GM21526 (cell line): Measurements from ENCODE around the gene AMT.
"Not testable (repeated sequence)": the region's sequence is repeated elsewhere in the genome, so short reads cannot be mapped to it uniquely, and the experiment has no call there.

Experiments used
- ATAC-seq: cut with Tn5 transposase; IDR thresholded peaks from one replicate; pipeline ENCODE4 v1.9.1; 2021; ENCODE audit warnings: moderate library complexity; ENCODE audit not compliant: unreplicated experiment, low FRiP score

Gene AMT

DNA sequence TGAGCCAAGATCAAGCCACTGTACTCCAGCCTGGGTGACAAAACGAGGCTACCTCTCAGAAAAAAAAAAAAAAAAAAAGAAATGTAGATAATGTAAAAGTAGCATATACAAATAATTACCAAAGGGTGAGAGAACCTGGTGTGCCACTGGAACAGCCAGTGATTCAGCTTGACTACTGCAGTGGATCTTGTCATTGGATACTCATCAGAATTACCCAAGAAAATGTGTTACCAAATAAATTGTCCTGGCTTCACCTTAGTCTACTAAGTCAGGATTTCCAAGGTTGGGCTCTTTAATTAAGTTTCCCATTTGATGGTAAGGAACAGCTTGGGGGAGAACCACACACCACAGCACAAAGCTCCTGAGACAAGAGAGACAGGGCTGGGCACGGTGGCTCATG is 5.3 kb upstream of the AMT start:
- ATAC-seq = no peak

- no peak for ATAC-seq
These were observed 2.5 kb upstream of the AMT start for GRCh38 chr3:49424816-49425215.

- no peak for ATAC-seq
These were observed 339 bp downstream of the AMT start for GRCh38 chr3:49421890-49422378.

DNA sequence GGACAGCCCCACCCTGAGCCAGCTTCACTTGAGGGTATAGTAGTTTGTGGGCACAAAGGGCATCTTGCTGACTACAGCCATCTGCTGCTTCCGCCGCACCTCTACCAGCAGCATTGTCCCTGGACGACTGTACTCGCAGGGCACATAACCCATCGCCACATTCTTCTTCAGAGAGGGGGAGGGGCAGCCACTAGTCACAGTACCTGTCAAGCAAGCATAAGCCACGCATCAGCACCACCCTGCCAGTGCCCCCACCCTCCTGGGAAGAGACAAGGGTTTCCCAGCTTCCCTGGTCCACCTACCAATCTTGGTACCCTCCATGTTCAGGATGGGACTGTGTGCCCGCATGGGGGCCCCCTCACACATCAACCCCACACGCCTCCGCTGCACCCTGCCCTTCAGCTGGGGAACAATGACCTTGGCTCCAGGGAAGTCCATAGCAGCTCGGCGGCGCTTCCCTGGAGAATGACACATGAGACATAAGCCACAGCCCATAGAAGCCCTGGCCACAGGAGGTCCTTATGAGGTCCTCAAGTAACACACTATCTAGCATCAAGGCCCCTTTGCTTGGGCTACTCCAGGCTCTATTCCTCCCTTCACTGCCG is 4.7 kb downstream of the AMT start:
- ATAC-seq = no peak

DNA sequence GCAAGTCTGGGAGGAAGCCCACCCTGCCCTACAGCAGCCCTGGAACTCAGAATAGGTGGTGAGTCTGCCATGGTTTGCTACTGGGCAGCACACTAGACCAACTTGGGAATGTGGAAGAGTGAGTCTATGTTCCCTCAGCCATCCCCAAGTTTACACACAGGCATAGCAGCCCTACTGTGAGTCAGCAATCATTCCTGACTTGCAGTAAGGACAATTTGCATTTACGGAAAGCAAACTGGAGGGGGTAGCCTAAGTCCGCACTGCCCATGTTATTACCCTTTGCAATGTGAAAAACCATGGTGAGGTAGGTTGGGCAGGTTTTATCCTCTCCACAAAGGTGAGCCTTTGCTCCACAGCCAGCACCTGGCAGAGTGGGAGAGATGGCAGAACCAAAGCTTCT is 5.4 kb downstream of the AMT start:
- no peak for ATAC-seq

DNA sequence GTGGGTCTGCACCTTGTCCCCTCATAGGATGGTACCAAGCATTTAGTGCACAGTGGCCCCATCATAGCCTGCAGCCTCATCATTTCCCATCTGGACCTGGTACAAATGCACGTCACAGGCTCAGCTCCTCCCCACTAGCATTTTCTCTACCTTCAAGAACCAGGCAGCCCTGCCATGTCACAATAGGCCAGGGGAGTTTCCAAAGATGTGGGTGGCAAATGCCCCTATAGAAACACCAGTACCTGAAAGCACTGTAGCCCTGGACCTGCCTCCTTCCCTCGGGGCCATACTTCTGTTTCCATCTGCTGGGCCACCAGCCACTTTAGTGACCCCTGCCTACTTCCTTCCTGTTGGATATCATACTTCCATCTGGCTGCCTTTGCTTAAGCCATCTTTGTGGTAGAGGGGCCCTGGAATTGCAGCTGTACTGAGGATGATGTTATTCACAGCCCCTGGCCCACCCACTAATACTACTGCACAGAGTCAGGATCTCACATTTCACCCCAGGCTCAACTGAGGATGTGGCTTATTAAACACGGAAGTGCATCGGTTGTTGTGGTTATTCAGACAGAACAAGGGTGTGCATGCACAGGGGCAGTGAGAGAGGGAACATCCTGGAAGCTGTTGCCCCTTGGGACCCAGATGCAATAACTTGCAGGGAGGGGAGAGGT is 6.2 kb downstream of the AMT start:
- ATAC-seq = no peak

GRCh38 chr3:49414753-49415152 is 7.5 kb downstream of the AMT start:
- ATAC-seq = no peak

DNA sequence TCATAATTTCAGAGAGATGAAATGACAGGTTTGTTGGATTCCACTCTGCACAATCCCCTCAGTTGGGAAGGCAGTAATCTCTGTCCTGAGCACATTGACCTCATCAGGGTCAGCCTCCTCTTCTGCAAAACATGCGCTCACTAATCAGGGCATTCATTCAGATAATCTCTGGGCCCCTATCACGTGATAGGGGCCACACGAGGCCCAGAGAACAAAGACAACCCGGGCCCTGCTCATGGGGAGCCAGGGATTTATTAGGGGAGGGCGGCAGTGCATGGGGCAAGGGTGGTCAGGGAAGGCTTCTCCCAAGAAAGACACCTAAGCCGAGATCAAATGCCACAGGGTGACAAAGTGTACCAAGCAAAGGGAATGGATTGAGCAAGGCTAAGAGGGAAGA is 8.9 kb downstream of the AMT start:
- no peak for ATAC-seq

DNA sequence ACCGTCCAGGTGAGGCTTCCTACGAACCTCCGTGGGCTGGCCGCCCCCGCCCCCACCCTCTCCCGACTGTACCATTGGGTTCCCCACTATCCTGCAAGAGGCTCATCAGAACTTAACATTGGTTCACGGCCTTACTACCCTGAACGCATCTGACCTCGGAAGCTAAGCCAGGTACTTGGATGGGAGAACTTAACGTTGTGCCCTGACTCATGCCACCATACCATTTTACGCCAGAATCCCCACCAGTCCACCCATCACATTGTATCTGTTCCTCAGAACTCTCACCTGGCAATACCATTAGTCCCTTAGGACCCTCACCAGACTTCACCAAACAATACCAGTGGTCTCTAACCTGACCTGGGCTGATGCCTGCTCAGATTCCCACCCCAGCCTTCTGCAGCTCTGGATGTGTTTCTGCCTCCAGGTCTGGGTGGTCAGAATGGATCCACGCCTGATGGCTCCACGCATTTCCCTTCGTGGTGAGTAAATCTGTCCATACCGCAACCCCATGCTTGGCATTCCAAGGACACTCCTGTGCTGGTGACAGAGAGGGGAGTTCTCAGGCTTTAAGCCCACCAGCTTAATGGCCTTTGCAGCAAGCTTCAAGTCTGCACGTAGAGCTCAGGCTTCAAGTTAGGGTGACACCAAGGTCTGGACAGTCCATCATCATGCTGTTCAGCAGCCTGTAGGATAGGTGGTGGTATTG is 9.5 kb downstream of the AMT start:
- no peak for ATAC-seq

DNA sequence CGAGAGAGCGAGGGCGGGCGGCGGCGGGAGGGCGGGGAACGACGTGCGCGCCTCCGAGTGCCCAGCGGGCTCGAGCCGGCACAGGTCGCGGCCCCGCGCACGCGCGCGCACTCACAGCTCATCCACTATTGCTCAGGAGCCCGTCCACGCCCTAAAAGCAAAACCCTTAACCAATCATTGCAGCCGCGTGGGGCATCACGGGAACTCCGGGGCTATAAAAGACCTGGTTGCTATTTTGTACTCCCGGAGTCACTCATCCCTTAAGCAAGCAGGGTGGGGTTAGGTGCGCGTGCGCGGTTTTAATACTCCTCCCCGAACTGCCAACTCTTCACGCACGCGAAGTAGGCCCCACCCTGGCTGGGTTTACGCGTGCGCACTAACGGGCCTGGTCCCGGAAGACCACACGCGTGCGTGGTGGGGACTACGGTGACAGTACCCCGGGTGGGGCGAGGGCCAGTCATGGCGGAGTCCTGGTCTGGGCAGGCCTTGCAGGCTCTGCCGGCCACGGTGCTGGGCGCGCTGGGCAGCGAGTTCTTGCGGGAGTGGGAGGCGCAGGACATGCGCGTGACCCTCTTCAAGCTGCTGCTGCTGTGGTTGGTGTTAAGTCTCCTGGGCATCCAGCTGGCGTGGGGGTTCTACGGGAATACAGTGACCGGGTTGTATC is 10.2 kb downstream of the AMT start, which contains the start of the genes RHOA and TCTA:
Gene RHOA (minus strand): TSS at position 9 of the 664 bp plus-strand sequence. CDS start 36,387 bp downstream, outside the sequence.
Gene TCTA (plus strand): TSS at position 456 of the 664 bp plus-strand sequence. CDS start 4 bp downstream, at position 460.
- ATAC-seq = peak; percentile 71

DNA sequence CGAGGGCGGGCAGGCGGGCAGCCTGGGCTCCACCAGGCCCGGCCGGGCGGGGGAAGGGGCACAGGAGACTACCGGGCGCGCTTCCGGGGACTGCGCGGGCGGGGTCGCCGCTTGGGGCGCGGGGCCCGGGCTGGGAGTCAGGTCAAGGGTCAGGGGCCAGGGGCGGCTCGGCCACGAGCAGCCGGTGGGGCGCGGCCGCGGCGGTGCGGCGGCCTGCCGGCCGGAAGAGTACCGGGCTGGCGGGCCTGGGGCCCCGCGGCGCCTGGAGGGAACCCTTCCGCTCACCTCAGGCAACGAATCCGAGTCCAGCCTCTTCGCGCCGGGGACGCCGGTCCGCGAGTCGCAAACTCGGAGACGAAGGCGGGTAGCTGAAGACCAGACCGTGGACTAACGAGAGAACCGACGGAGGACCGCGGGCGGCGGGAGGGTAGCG is 10.7 kb downstream of the AMT start:
- peak; percentile 23 for ATAC-seq

GRCh38 chr3:49410846-49411534 is 11.3 kb downstream of the AMT start:
- ATAC-seq = no peak

GRCh38 chr3:49410066-49410845 is 12.0 kb downstream of the AMT start:
- no peak for ATAC-seq

GRCh38 chr3:49406571-49407565 is 15.4 kb downstream of the AMT start:
- ATAC-seq = no peak

DNA sequence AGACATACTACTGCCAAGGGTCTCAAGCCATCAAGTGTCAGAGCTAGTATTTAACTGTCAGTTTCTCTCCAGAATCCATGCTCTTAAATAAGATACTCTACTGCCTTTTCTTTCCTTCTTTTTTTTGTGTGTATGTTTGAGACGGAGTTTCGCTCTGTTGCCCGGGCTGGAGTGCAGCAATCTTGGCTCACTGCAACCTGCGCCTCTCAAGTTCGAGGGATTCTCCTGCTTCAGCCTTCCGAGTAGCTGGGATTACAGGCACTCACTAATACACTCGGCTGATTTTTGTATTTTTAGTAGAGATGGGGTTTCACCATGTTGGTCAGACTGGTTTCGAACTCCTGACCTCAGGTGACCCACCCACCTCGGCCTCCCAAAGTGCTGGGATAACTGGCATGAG is 16.7 kb downstream of the AMT start:
- not testable (repeated sequence) for ATAC-seq

GRCh38 chr3:49403891-49404290 is 18.4 kb downstream of the AMT start:
- no peak for ATAC-seq

DNA sequence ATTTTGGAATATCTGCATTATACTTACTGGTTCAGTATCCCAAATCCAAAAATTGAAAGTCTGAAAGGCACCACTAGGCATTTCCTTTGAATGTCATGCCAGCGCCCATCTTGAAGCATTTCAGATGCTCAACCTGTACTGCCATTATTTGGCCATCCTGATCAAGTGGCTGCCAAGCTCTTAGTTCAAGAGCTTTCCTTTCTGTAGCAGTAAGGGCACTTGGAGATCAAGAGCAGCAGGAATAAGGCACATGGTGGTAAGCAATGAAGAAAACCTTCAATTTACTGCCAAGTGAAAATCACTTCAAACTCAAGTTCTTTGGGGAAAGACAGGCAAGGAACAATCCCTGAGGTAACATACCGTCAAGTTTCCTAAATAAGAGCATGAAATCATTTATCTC is 20.5 kb downstream of the AMT start:
- no peak for ATAC-seq

GRCh38 chr3:49399461-49399860 is 22.8 kb downstream of the AMT start:
- no peak for ATAC-seq
